ENCODE measurements around the gene ECSCR.

DNA sequence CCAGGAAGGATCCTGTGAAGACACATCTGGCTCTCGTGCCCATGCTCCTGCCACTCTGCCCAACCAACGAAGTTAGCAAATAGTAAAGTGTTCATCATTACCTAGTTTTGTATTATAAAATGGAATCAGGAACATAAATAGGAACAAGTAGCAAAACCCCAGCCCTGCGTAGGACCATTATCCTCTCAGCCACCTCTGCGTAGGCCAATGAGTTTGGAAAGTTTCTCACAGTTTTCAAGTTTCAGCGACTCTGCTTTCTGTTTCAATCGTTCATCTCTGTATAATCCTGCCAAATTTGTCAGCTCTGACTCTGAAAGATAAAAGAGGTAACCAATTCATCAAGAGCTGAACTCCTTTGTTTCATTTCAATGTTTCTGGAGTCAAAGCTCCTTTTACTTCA, 48.6 kb downstream of the ECSCR start:
- TF ChIP-seq, protein P1, sequence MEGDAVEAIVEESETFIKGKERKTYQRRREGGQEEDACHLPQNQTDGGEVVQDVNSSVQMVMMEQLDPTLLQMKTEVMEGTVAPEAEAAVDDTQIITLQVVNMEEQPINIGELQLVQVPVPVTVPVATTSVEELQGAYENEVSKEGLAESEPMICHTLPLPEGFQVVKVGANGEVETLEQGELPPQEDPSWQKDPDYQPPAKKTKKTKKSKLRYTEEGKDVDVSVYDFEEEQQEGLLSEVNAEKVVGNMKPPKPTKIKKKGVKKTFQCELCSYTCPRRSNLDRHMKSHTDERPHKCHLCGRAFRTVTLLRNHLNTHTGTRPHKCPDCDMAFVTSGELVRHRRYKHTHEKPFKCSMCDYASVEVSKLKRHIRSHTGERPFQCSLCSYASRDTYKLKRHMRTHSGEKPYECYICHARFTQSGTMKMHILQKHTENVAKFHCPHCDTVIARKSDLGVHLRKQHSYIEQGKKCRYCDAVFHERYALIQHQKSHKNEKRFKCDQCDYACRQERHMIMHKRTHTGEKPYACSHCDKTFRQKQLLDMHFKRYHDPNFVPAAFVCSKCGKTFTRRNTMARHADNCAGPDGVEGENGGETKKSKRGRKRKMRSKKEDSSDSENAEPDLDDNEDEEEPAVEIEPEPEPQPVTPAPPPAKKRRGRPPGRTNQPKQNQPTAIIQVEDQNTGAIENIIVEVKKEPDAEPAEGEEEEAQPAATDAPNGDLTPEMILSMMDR (IDR thresholded peaks at IDR 0.05) = no peak
- no peak for TF ChIP-seq POLR2A (IDR thresholded peaks at IDR 0.05)

All from testis (tissue), 2 donors.